GM21717 (cell line): ENCODE measurements around the gene SV2C.

Experiments
- ATAC-seq: cut with Tn5 transposase; IDR thresholded peaks from one replicate; pipeline ENCODE4 v1.9.1; 2021; ENCODE audit warnings: mild to moderate bottlenecking, moderate library complexity; ENCODE audit not compliant: unreplicated experiment

Gene SV2C

GRCh38 chr5:76163111-76163628 is 80.0 kb downstream of the SV2C start:
- ATAC-seq: no peak

DNA sequence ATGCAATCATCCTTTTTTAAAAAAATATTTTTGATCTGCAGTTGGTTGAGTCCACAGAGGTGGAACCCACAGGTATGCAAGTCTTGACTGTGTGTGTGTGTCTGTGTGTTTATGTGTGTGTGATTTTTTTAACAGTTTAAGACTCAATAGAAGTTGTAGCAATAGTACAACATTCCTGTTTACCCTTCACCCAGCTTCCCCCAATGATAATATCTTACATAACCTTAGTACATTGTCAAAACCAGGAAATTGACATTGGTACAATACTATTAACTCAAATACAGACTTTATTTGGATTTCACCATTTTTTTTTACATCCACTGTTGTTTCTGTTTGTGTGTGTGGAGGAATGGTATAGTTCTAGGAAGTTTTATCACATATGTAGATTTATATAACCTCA is 81.8 kb downstream of the SV2C start:
- no peak for ATAC-seq

GRCh38 chr5:76165711-76166374 is 82.7 kb downstream of the SV2C start:
- no peak for ATAC-seq

DNA sequence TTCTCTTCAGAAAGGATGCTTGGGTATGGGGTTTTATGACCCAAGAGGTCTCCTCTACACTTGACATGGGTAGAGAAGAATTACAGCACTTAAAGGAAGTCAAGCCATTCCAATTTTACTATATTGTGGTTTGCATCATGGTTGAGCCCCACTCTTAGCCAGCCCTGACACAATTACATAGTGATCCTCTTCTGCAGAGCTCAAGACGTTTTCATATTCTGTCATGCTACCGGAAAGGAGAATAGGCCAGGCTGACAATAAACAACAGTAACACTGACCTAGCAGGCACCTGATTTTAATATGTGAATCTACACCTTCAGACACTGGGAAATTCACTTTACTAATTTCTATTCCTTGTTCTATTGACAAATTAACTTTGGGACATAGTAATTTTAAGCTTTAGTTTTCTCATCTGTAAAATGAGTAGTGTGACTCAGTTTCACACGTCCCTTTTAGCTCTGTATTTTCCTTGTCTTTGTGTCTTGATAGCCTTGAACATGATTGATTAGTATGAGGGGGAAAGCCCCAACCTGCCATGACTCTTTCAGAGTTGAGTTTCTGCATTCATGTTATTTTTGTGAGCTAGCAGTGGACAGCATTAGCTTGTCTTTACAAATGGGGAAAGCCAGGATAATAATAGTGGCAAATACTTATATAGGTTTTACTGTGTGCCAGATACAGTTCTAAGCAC is 83.8 kb downstream of the SV2C start:
- ATAC-seq: no peak

GRCh38 chr5:76169146-76169905 is 86.1 kb downstream of the SV2C start:
- no peak for ATAC-seq

DNA sequence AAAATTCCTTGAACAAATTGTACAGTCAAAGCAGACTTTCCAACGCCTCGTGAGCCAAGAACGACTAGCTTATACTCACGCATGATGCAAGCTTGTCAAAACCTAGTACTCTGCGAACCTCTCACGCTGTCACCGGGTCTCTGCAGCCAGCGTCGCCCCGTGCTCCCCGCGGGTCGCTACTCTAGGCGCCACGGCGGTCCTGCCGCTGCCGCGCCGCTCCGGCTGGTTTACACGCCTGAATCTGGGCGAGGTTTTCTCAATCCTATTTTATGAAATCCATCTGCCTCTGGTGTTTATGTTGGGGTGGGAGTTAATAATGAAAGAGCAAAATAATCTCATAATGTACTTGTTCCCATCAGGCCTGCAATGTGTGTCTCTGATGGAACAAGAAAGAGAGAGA is 90.9 kb downstream of the SV2C start:
- no peak for ATAC-seq

- ATAC-seq: peak; percentile 52
Measured at GRCh38 chr5:76175051-76175666, 92.0 kb downstream of the SV2C start.

DNA sequence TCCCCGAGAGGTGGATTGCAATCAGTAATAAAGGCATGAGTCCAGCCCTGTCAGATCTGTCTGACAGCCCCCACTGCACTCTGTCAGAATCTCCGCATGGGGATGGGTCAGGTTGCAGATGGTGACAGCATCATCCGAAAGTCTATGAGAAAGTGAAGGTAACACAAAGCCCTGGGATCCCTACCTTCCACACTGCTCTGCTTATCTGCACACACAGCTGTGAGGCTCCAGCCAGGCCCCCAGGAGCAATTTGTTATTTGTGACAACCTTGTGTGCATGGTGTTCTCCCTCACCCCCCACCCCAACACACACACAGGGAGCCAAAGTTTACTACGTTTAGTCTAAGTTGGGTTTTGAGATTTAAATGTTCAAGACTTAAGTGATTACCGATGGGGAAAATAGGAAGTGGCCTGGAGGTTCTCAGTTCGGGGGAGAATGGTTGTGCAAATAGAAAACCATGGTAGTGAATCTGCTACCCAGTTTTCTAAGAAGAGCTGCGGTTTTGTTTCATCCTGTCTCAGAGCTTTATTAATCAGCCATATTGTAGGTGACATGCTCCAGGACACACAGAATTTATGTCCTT is 92.7 kb downstream of the SV2C start:
- peak; percentile 75 for ATAC-seq

- ATAC-seq: no peak
Measured at GRCh38 chr5:76177978-76178377, 94.8 kb downstream of the SV2C start.

GRCh38 chr5:76178913-76179312 is 95.7 kb downstream of the SV2C start:
- no peak for ATAC-seq

DNA sequence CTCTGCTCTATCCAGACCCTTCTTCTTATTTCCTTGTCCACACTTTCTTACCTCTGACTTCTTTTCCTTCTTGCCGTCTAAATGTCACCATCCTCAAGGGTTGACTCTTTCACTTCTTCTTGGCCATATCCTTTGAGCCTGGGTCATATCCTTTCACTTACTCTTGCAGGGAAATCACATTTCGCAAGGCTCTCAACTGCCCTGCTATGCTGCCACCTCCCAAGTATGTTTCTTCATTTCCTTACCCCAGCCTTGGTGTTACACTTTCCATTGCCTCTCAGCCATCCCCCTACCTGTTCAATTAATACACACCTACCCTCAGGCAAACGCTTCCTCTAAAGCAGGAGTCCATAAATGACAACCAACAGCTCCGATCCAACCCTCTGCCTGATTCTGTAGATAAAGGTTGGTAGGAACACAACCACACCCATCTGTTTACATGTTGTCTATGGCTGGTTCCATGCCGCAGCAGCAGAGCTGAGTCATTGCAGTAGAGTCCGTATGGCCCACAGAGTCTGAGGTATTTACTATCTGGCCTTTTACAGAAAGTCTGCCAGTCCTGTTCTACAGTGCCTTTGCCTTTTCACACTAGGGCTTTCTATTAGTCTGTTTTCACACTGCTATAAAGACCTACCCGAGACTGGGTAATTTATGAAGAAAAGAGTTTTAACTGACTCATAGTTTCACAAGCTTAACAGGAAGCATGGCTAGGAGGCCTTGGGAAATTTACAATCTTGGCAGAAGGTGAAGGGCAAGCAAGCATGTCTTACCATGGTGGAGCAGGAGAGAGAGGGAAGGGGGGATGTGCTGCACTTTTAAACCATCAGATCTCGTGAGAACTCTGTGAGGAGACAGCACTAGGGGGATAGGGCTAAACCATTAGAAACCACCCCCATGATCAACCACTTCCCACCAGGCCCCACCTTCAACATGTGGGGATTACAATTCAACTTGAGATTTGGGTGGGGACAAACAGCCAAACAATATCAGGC is 97.9 kb downstream of the SV2C start:
- ATAC-seq: no peak

- ATAC-seq: no peak
Measured at GRCh38 chr5:76187386-76187785, 104.2 kb downstream of the SV2C start.

GRCh38 chr5:76190356-76190755 is 107.2 kb downstream of the SV2C start:
- ATAC-seq: no peak

DNA sequence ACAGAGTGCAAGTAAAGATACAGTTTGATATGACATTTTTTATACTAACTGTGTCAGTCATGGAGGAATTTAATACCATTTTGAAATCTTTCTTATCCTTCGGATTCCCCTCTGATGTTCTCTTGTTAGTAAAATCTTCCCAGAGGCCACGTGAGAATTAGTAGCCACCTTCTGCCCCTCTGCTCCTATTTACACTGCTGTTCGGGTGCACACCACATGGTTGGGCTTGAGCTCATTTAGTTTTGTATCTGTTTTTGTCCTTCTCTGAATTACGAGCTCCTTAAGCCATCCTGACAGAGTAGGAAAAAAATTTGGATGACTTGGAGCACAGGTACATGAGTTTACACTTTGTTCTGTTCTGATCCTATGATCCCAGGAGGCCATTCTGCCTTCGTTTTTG is 109.7 kb downstream of the SV2C start:
- ATAC-seq: no peak

GRCh38 chr5:76193635-76194034 is 110.5 kb downstream of the SV2C start:
- no peak for ATAC-seq

DNA sequence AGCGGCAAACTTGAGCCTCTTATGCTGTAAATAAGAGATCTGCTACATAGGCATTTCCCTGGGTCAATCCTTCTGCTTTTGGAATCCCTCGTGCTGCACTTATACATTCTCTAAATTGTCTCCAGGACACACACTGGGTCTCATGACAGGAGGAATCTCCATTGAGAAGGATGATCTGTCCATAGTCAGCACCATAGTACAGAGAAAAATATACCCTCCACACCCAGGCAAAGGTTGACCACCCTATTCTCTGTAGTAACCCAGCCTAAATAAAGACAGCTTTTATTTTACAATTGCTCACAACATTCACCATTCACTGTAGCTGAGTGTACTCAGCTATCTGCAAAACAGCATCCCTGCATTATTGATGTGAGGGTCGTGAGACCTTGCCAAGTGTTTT is 111.2 kb downstream of the SV2C start:
- ATAC-seq: no peak

GRCh38 chr5:76196457-76196856 is 113.3 kb downstream of the SV2C start:
- no peak for ATAC-seq

- ATAC-seq: no peak
Measured at GRCh38 chr5:76196886-76197489, 113.8 kb downstream of the SV2C start.

DNA sequence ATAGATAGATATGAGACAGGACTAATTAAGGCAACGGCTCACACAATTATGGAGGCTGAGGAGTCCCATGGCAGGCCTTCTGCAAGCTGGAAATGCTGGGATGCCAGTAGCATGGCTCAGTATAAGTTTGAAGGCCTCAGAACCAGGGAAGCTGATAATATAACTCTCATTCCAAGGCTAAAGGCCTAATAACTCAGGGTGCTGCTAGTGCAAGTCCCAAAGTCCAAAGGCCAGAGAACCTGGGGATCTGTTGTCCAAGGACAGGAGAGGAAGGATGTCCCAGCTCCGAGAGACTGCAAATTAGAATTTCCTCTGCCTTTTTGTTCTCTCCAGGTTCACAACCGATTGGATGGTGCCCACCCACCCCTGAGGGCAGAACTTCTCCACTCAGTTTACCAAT is 114.5 kb downstream of the SV2C start:
- no peak for ATAC-seq
